Activated CD4-positive, alpha-beta T cell treated with anti-CD3 and anti-CD28 coated beads, Interleukin-2, amount 50 U/mL, for 1 hour (primary cell): ENCODE results near the gene PLXDC1.
"Not testable (repeated sequence)": the region's sequence is repeated elsewhere in the genome, so short reads cannot be mapped to it uniquely, and the experiment has no call there.

Source experiments
- DNase-seq: peaks from one replicate; pipeline ENCODE4 v3.0.0-alpha.2; 2020

Gene PLXDC1

DNA sequence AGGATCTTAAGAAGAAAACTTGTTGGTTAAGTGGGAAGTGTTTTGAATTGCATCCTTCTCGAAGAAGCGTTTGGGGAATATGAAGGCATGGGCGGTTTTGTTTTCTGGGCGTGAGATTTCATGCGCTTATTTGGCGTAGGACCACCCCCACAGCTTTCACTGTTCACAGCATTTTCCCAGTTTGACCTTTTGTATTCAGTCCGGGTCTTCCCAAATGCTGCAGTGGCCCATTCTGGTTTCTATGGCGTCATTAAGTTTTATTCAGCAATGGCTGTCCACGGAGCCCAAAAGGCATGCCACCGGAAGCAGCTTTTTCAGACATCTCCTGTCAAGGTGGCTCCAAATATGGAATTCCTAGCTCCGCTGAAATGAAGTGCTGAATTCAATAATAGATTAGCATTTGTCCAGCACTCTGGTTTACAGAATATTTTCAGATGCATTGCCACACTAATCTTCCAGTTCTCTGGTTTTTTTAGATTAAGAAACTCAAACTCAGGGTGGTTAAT lies 93.7 kb downstream of the PLXDC1 start:
- DNase-seq, result no peak

- DNase-seq, result no peak
Measured at GRCh38 chr17:39054111-39054645, 97.3 kb downstream of the PLXDC1 start.

GRCh38 chr17:39052423-39052822 lies 99.0 kb downstream of the PLXDC1 start:
- not testable (repeated sequence) for DNase-seq

GRCh38 chr17:39051001-39051585 lies 100.3 kb downstream of the PLXDC1 start:
- DNase-seq, result no peak

GRCh38 chr17:39045948-39046679 lies 105.3 kb downstream of the PLXDC1 start:
- DNase-seq, result no peak

- no peak for DNase-seq
Measured at GRCh38 chr17:39036009-39036408, 115.4 kb downstream of the PLXDC1 start.

- DNase-seq, result not testable (repeated sequence)
Measured at GRCh38 chr17:39035578-39035977, 115.9 kb downstream of the PLXDC1 start.

- DNase-seq, result no peak
Measured at GRCh38 chr17:39028690-39029089, 122.7 kb downstream of the PLXDC1 start.

DNA sequence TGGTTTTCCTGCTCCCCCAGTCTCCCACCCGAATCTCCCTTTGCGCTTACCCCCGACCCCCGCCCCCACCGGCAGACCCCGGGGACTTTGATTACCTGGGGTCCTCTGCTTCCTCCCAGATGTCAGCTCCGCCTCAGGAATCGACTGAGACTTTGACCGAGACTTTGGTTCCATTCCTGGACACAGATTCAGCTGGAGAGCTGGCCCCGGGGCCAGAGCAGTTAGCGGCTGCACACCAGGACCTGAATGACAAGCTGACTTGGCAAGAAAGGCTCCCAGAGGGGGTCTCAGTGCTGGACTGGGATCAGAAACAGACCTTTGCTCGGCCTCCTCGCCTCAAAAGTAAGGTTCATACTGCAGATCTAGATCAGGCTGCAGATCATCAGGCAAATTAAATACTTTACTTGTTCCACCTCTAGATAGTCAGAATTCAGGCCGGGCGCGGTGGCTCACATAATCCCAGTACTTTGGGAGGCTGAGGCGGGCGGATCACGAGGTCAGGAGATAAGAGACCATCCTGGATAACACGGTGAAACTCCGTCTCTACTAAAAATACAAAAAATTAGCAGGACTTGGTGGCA lies 123.9 kb downstream of the PLXDC1 start:
- no peak for DNase-seq

- DNase-seq, result peak; percentile 28
Measured at GRCh38 chr17:39026980-39027451, 124.4 kb downstream of the PLXDC1 start.

DNA sequence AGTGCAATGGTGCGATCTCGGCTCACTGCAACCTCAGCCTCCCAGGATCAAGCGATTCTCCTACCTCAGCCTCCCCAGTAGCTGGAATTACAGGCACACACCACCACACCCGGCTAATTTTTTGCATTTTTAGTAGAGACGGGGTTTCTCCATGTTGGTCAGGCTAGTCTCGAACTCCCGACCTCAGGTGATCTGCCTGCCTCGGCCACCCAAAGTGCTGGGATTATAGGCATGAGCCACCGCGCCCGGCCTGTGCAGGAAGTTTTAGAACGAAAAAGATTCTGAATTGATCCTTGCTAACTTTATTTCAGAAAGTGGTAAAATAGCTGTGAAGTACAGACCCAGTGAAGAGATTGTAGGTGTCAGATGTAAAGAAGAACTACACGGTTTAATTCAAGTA lies 125.1 kb downstream of the PLXDC1 start:
- DNase-seq, result not testable (repeated sequence)

DNA sequence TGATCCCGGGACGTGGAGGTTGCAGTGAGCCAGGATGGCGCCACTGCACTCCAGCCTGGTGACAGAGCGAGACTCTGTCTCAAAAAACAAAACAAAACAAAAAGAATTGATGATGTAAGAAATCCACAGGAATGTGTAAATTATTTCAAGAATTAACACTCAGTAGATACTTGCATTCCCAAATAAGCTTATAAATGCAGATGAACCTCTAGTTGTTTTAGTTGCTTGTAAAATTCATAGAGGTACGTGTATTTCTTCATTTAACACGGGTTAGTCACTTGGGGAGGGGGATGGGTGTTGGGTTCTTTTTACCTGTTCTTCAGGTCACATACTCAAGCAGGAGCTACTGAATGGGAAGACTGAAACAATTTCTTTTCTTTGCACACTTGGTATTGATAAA lies 128.5 kb downstream of the PLXDC1 start:
- DNase-seq, result no peak

DNA sequence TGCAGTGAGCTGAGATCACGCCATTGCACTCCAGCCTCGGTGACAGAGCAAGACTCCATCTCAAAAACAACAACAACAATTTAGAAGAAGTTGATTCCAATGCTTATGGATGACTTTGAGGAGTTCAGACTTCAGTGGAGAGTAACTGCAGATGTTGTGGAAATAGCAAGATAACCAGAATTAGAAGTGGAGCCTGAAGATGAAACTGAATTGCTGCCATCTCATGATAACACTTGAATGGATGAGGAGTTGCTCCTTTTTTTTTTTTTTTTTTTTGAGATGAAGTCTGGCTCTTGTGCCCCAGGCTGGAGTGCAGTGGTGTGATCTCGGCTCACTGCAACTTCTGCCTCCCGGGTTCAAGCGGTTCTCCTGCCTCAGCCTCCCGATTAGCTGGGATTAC lies 131.4 kb downstream of the PLXDC1 start:
- not testable (repeated sequence) for DNase-seq

- no peak for DNase-seq
Measured at GRCh38 chr17:39018267-39019134, 132.9 kb downstream of the PLXDC1 start.

DNA sequence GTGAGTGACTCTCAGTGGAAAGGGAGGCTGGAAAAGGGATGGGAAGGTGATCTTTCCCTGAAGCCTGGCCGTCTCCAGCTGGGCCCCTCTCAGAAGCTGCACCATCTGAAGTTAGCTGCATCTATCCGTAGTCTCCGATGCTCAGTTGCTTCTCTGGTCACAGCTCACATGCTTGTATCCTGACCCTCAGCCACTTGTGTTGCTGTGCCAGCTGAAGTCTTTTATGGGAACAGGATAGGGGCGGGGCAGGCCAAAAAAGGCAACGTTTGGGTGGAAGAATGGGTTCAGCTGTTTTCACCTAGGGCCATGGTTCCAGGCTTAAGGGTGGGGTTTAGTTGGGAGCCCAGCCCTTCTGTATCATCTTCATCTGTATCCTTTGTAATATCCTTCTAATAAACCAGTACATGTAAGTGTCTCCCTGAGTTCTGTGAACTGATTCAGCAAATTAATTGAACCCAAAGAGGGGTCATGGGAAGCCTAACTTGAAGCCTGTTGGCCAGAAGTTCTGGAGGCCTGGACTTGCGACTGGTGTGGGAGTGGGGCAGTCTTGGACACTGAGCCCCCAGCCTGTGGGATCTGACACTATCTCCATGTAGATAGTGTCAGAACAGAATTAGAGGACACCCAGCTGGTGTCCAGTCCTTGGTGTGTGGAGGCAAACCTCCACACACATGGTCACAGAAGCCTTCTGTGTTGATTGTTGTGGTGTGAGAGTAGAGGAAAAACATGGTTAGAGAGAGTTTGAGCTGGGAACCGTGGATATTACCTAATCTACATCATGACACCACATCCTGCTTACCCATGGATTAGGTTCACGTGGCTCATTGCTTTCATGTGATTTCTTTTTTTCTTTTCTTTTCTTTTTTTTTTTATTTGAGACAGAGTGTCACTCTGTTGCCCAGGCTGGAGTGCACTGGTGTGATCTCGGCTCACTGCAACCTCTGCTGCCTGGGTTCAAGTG lies 135.0 kb downstream of the PLXDC1 start:
- no peak for DNase-seq

- no peak for DNase-seq
Measured at GRCh38 chr17:39015546-39015935, 135.9 kb downstream of the PLXDC1 start.

GRCh38 chr17:39014795-39015545 lies 136.5 kb downstream of the PLXDC1 start:
- DNase-seq, result no peak

DNA sequence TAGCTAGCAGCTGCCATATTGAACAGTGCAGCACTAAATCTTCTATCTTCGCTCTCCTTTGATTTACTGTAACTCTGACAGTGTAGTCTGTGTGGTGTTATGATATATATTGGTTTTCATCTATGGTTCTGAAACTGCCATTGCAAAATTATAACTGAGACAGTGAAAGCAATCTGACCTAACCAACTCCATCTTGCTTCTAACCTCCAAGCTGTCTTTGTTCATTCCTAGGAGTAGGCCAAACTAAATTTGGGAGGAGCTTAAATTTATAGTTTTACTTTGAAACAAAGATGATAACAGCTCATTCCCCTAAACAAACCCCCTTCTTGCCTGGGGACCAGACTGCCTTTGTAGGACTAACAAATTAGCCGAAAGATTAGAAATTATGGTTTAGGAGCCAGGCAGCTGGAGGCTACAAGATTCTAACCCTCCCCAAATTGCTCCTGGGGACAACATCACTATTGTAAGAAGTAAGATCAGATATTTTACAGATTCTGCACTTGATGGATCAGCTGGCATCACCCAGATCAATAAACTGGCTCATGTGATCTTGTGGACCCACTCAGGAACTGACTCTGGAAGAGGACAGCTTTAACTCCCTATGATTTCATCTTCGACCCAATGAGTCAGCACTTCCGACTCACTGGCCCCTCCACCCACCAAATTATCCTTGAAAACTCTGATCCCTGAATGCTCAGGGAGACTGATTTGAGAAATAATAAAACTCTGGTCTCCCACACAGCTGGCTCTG lies 137.2 kb downstream of the PLXDC1 start:
- no peak for DNase-seq
